Heart left ventricle (tissue), 16 donors: Measurements from ENCODE around the gene PRKAG2. TPM values are rescaled to one million over a fixed set of nuclear protein-coding genes. Genes with fewer than 3 reads are reported as not detected.
A peak's percentile ranks its signal among the peaks of the same experiment; 100 is the strongest.

Experiments
- ATAC-seq, 4 donors: fragments of 200-7000 bp; cut with Tn5 transposase; one replicate each; pipeline ENCODE4 v1.9.1; 2020 to 2022; ENCODE audit warnings: moderate library complexity in 4 of 4, mild to moderate bottlenecking in 3 of 4, moderate number of reproducible peaks in 1 of 4
- DNase-seq, 5 donors: peaks; one replicate each; pipeline ENCODE4 v3.0.0-alpha.2; 2020
- H3K27ac ChIP-seq, 12 donors: fragments of 200-600 bp; sonication (generic) in 4 of 12; one replicate each; pipeline versions ENCODE4 v1.5.0 to v1.8.0; 2016 to 2022; ENCODE audit warnings: mild to moderate bottlenecking in 2 of 12
- H3K27me3 ChIP-seq, 9 donors: fragments of 200-600 bp; sonication (generic) in 2 of 9; one replicate each; pipeline versions ENCODE4 v1.5.1 to v1.8.0; 2016 to 2022; ENCODE audit warnings: mild to moderate bottlenecking in 3 of 9
- H3K36me3 ChIP-seq, 9 donors: fragments of 200-600 bp; sonication (generic) in 2 of 9; one replicate each; pipeline versions ENCODE4 v1.5.0 to v1.8.0; 2018 to 2022; ENCODE audit warnings: mild to moderate bottlenecking in 2 of 9
- H3K4me1 ChIP-seq, 12 donors: fragments of 200-600 bp; sonication (generic) in 4 of 12; one replicate each; pipeline versions ENCODE4 v1.5.0 to v1.8.0; 2016 to 2022; ENCODE audit warnings: mild to moderate bottlenecking in 3 of 12
- H3K4me3 ChIP-seq, 12 donors: fragments of 200-600 bp; sonication (generic) in 4 of 12; one replicate each; pipeline versions ENCODE4 v1.5.0 to v1.8.0; 2017 to 2022; ENCODE audit warnings: mild to moderate bottlenecking in 9 of 12, moderate library complexity in 4 of 12
- H3K9me3 ChIP-seq, 12 donors: fragments of 200-600 bp; sonication (generic) in 4 of 12; one replicate each; pipeline versions ENCODE4 v1.5.0 to v1.8.0; 2016 to 2022; ENCODE audit warnings: mild to moderate bottlenecking in 1 of 12
- POLR2A ChIP-seq, 2 donors: fragments of 450-650 bp; IDR thresholded peaks; one replicate each; pipeline ENCODE4 v1.6.1; 2017; ENCODE audit warnings: antibody characterized with exemption in 2 of 2, mild to moderate bottlenecking in 2 of 2, moderate library complexity in 2 of 2
- WGBS, 4 donors: extraction: QIAGEN DNeasy Blood & Tissue Kit in 2 of 4; methylation state at CpG; one replicate each; pipeline versions ENCODE4 v1.1.5 to v1.1.7; 2013 to 2018; 5-methylcytosine and 5-hydroxymethylcytosine counted together
- intact Hi-C, 10 donors: fragments of 100-400 bp; cut with DNase I; formaldehyde crosslinking; loops; one replicate each; pipeline versions ENCODE4 v1.11.1 to v1.14.2; 2022
- polyA plus RNA-seq, 2 donors: library from polyadenylated mRNA; stranded (reverse); fragments of 200-250 nt; gene quantifications; one replicate each; pipeline ENCODE4 v1.2.3, GENCODE V29; 2013
- total RNA-seq, 9 donors: library from RNA; depleted of rRNA in 2 of 9; stranded (reverse); fragments of >200 nt in 2 of 9; fragmentation: NEBNext Ultra II Directional in 3 of 9; extraction: Animal tissue kit (Norgen Biotek cat#: 25700) in 3 of 9; gene quantifications; one replicate each; pipeline versions ENCODE4 v1.1.0 to v1.2.4, GENCODE V29; 2016 to 2023
- TF ChIP-seq, protein P1 (sequence below), 12 donors: fragments of 200-600 bp; sonication (generic) in 4 of 12; IDR thresholded peaks; one replicate each; pipeline versions ENCODE4 v1.5.0 to v1.8.0; 2018 to 2022; ENCODE audit warnings: antibody characterized with exemption in 12 of 12, mild to moderate bottlenecking in 5 of 12
- donor health status: ischemic (EF 13 %, LVEDD 7.1; RV severe dilation, severe dysfunction).
- donor health status: healthy with polysubstance abuse.
- donor health status: DM: no; HTN: yes; CAD: no.
- donor health status: DM: no; HTN: no; CAD: no.
- donor health status: ischemic (EF 25% LVEDD 6.9; RV normal size, moderate dysfunction).
- donor health status: ischemic (EF 25% LVEDD 5.7; RV mildly dilated, moderate dysfunction).
- donor health status: healthy.
- donor health status: DM: yes; HTN: yes; CAD: no.
- donor health status: ischemic (EF 35%, LVEDD 5.7; RV mildly dilated, moderate dysfunction).
- donor health status: nonischemic (EF 11% LVEDD 7.7; RV severe dilation, severe dysfunction).
- donor health status: DM: yes; HTN: yes; CAD: no.
- donor health status: PGD.
- donor health status: ischemic (EF 29% LVEDD 5.4; RV normal size, mild dysfunction).
- donor health status: nonischemic (EF 23%, LVEDD 6.1; RV moderate dilation, normal function).

The PRKAG2 gene
- total and polyA plus RNA-seq, 11 donors: 50.2 to 179 (median 108) TPM

DNA sequence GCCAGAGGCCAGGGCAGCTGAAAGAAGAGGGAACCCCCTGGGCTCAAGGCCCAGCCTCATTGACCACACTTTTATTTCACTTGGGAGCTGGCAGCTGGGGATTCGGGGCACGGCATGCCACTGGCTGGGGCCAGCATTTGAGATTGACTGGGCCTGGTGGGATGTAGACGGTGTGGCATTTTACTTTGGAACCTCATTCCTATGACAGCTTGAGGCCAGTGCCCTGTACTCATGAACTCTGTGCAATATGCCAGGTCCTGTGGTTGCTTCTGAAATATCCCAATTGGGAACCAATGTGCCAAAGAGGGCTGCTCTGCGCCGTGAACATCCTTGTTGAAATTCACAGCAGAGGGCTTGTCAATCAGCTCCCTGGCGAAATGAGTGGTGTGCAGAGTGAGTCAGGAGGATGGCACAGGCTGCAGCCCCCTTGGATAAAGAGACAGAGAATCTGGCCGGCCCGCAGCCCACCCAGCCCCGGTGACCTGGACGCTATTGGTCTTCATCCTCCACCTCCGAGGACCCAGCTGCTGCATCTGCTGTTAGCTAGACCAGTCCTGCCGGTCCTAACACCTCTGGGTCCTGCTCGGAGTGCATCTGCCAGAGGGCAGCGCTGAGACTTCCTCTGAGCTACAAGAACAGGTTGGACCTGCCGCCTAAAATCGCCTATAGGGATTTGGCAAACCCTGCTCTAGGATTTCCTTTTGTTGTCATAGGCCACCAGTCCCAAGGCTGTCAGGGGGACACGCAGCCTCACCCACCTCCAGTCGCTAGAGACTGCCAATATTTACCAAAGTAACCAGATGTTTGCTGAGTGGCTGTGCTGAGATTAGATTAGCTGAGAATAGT lies 58.0 kb downstream of the PRKAG2 start:
- peak in 1 of 5 donors; percentile 22 for DNase-seq

DNA sequence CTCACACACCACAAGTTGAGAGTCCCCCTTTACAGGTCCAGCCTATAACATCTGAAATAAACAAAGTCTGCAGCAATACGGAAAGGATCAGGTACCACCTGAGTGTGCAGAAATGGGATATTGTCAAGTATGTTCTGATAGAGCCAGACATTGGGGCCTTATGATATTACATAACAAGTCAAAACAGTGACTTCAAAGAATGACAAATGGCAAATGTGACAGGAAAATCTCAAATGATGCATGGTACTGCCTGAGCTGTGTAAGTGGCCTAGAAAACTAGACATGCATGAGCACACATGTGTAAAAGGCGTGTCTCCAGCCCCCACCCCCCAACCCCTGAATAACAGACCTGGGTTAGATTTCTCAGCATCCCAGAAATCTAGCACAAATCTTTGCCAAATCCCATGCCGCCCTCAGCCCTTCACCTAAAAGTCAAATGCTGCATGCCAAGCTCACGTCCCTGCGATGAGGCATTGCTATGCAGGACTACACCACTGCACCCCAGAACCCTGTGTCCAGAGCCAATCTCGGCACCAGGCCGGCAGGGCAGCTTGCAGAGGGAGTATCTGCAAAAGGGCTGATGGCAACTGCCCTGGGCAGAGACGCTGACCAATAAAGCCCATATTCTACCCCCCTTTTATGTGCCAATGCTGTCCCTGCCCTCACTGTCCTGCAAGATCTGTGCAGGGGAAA lies 58.8 kb downstream of the PRKAG2 start:
- H3K4me3 ChIP-seq: no peak overlapping the region
- H3K27ac ChIP-seq: no peak overlapping the region
- TF ChIP-seq POLR2A (IDR thresholded peaks at IDR 0.05): no peak
- TF ChIP-seq, protein P1, sequence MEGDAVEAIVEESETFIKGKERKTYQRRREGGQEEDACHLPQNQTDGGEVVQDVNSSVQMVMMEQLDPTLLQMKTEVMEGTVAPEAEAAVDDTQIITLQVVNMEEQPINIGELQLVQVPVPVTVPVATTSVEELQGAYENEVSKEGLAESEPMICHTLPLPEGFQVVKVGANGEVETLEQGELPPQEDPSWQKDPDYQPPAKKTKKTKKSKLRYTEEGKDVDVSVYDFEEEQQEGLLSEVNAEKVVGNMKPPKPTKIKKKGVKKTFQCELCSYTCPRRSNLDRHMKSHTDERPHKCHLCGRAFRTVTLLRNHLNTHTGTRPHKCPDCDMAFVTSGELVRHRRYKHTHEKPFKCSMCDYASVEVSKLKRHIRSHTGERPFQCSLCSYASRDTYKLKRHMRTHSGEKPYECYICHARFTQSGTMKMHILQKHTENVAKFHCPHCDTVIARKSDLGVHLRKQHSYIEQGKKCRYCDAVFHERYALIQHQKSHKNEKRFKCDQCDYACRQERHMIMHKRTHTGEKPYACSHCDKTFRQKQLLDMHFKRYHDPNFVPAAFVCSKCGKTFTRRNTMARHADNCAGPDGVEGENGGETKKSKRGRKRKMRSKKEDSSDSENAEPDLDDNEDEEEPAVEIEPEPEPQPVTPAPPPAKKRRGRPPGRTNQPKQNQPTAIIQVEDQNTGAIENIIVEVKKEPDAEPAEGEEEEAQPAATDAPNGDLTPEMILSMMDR (IDR thresholded peaks at IDR 0.05): no peak
- H3K27me3 ChIP-seq: no peaks in the 10 kb centered on the region
- ATAC-seq (no peak), DNase-seq (peak in 1 of 5 donors; percentile 6)
- intact Hi-C loops: no loop called here
- H3K36me3 ChIP-seq: no peaks in the 10 kb centered on the region
- 89 to 98% (median 95%) methylated on average over 6 to 8 of the region's 8 CpGs for WGBS, 4 donors
- peaks cover 0 to 23% (median 2%) of the 10 kb centered on the region in 12 donors for H3K4me1 ChIP-seq
- H3K9me3 ChIP-seq: no peaks in the 10 kb centered on the region

More for the DNA sequence above, 58.0 kb downstream of the PRKAG2 start:
- no peak for ATAC-seq
- Histone ChIP-seq H3K36me3 (no peaks in the 10 kb centered on the region), H3K27me3 (no peaks in the 10 kb centered on the region), H3K9me3 (no peaks in the 10 kb centered on the region), H3K4me3 (no peak overlapping the region), H3K27ac (no peak overlapping the region), H3K4me1 (peaks cover 0 to 26% (median 5%) of the 10 kb centered on the region in 12 donors)
- WGBS, 4 donors: 73 to 83% (median 79%) methylated on average over 17 to 18 of the region's 18 CpGs
- intact Hi-C loops: no loop called here
- TF ChIP-seq POLR2A (IDR thresholded peaks at IDR 0.05): no peak
- TF ChIP-seq, protein P1 (IDR thresholded peaks at IDR 0.05): no peak

DNA sequence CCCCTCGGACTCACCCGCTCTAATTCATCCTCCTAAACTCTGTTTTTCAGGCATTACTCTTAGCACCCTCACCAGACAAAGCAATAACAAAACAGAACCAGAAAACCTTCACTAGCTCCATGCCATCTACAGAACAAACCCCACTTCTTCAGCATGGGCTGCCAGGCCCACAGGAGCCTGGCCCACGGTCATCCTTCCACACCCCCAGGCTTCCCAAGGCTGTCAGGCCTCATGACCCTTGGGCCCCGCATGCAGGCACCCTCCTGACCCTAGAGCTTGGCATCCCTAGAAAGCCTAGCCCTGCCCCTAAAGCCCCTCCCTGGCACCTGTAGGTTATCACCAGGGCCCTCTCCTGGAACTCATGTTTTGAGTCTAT lies 59.6 kb downstream of the PRKAG2 start:
- intact Hi-C loops: no loop called here
- 90 to 96% (median 96%) methylated on average over 4 of the region's 4 CpGs for WGBS, 4 donors

More for the DNA sequence above, 59.6 kb downstream of the PRKAG2 start:
- H3K36me3 ChIP-seq: no peaks in the 10 kb centered on the region
- H3K27ac ChIP-seq: no peak overlapping the region
- H3K4me1 ChIP-seq: peaks cover 0 to 16% (median 1%) of the 10 kb centered on the region in 12 donors
- TF ChIP-seq, protein P1 (IDR thresholded peaks at IDR 0.05): no peak
- TF ChIP-seq POLR2A (IDR thresholded peaks at IDR 0.05): no peak
- no peaks in the 10 kb centered on the region for H3K27me3 ChIP-seq
- no peak for ATAC-seq
- no peak overlapping the region for H3K4me3 ChIP-seq
- H3K9me3 ChIP-seq: no peaks in the 10 kb centered on the region
- no peak for DNase-seq
